ENCODE data around the gene YES1. TPM values are rescaled to one million over a fixed set of nuclear protein-coding genes. Genes with fewer than 3 reads are reported as not detected.

YES1 gene
- total RNA-seq, 1 experiment from 2014 or later = 84.5 TPM

GRCh38 chr18:857986-858385, 45.9 kb upstream of the YES1 start:
- DNase-seq (ENCODE audit: low read depth, low spot score) = no peak
- H4K20me1 ChIP-seq (ENCODE audit: insufficient read depth) = no peaks in the 10 kb centered on the region
- H3K4me3 ChIP-seq (replicated peaks in 1 of 2; ENCODE audit: low read depth in 1 of 2, low read length in 2 of 2) = no peak overlapping the region
- H3K9me3 ChIP-seq (ENCODE audit: control insufficient read depth in 1 of 2, insufficient read depth in 1 of 2, low read depth in 1 of 2, low read length in 2 of 2) = no peaks in the 10 kb centered on the region
- no peak for ATAC-seq
- no peak overlapping the region for H2AFZ ChIP-seq (ENCODE audit: low read depth, low read length, poor library complexity, severe bottlenecking)
- no peak overlapping the region for H3K9ac ChIP-seq (ENCODE audit: low read length)
- ChIA-PET RAD21 (ENCODE audit: low non-redundant PET in 1 of 2, low total read pairs in 2 of 2, uncharacterized antibody in 2 of 2, unreplicated experiment in 2 of 2) (no interaction called here), POLR2A (no interaction called here), CTCF (no interaction called here)
- BruUV-seq (replicated peaks) = no TSS peak
- H3K4me1 ChIP-seq (ENCODE audit: control insufficient read depth in 1 of 2, insufficient read depth in 2 of 2, low read length in 2 of 2) = no peaks in the 10 kb centered on the region
- H3K9me2 ChIP-seq (ENCODE audit: insufficient read depth) = no peaks in the 10 kb centered on the region
- no peaks in the 10 kb centered on the region for H3K79me2 ChIP-seq (ENCODE audit: insufficient read depth, low read length)
- no peaks in the 10 kb centered on the region for H3K27me3 ChIP-seq (ENCODE audit: insufficient read depth, low read length)
- TF ChIP-seq CTCF (IDR thresholded peaks at IDR 0.05 in 2 of 3, conservative IDR thresholded peaks at IDR 0.05 in 1 of 3; ENCODE audit: borderline replicate concordance in 1 of 3, insufficient read depth in 1 of 3, low read depth in 2 of 3, low read length in 2 of 3) (no peak), POLR2A (IDR thresholded peaks at IDR 0.05; ENCODE audit: borderline replicate concordance, extremely low read depth, insufficient read depth, insufficient read length) (no peak), REST (IDR thresholded peaks at IDR 0.05; ENCODE audit: low read depth) (no peak), EZH2 (IDR thresholded peaks at IDR 0.05) (no peak), ELF1 (IDR thresholded peaks at IDR 0.05; ENCODE audit: borderline replicate concordance, low read depth) (no peak), SP1 (IDR thresholded peaks at IDR 0.05; ENCODE audit: low read depth) (no peak), ZFX (IDR thresholded peaks at IDR 0.05) (no peak), YY1 (IDR thresholded peaks at IDR 0.05; ENCODE audit: extremely low read depth, insufficient replicate concordance, low read depth, low read length) (no peak), SRF (IDR thresholded peaks at IDR 0.05; ENCODE audit: low read depth) (no peak), JUND (IDR thresholded peaks at IDR 0.05) (no peak), SIN3A (IDR thresholded peaks at IDR 0.05; ENCODE audit: low read depth) (no peak), TCF7L2 (IDR thresholded peaks at IDR 0.05; ENCODE audit: borderline replicate concordance, extremely low read depth, insufficient read depth, insufficient read length) (no peak), FOSL1 (IDR thresholded peaks at IDR 0.05; ENCODE audit: low read depth) (no peak), MAX (IDR thresholded peaks at IDR 0.05) (no peak), ZNF274 (IDR thresholded peaks at IDR 0.05; ENCODE audit: low read depth, low read length) (no peak), CBX3 (IDR thresholded peaks at IDR 0.05; ENCODE audit: low read depth) (no peak)
- H3K36me3 ChIP-seq (ENCODE audit: control insufficient read depth in 1 of 2, insufficient read depth in 2 of 2, low read length in 2 of 2) = no peaks in the 10 kb centered on the region
- intact Hi-C loops (cut with micrococcal nuclease) = no loop called here
- H3K27ac ChIP-seq (ENCODE audit: low read depth, low read length) = no peak overlapping the region
- no peak overlapping the region for H3K4me2 ChIP-seq (ENCODE audit: low read length)
